Endodermal cell (in vitro differentiated cells): Measurements from ENCODE around the gene ARL4A. TPM values are rescaled to one million over a fixed set of nuclear protein-coding genes. Genes with fewer than 3 reads are reported as not detected.
"Not testable (repeated sequence)": the region's sequence is repeated elsewhere in the genome, so short reads cannot be mapped to it uniquely, and the experiment has no call there.

ENCODE experiments used
- DNase-seq: peaks from one replicate; pipeline ENCODE4 v3.0.0-alpha.2; 2017
- H3K27ac ChIP-seq: 2 replicates; pipeline ENCODE4 v1.5.1; 2013; ENCODE audit warnings: mild to moderate bottlenecking, low read depth, low read length, moderate library complexity
- H3K27me3 ChIP-seq: 2 replicates; pipeline ENCODE4 v1.6.1; 2013; ENCODE audit warnings: mild to moderate bottlenecking, low read length, moderate library complexity; ENCODE audit not compliant: insufficient read depth, control insufficient read depth, poor library complexity, severe bottlenecking
- H3K36me3 ChIP-seq: 2 replicates; pipeline ENCODE4 v1.7.0; 2013; ENCODE audit warnings: mild to moderate bottlenecking, low read length, moderate library complexity; ENCODE audit not compliant: control insufficient read depth, insufficient read depth
- H3K4me1 ChIP-seq: one replicate; pipeline ENCODE4 v1.7.0; 2013; ENCODE audit warnings: low read length; ENCODE audit not compliant: control insufficient read depth, insufficient read depth
- H3K4me3 ChIP-seq: 2 replicates; pipeline ENCODE4 v1.5.1; 2013; ENCODE audit warnings: mild to moderate bottlenecking, low read length, moderate library complexity
- H3K9ac ChIP-seq: 2 replicates; pipeline ENCODE4 v1.6.1; 2013; ENCODE audit warnings: mild to moderate bottlenecking, low read length, moderate library complexity; ENCODE audit not compliant: poor library complexity, severe bottlenecking; ENCODE audit errors: extremely low read depth
- H3K9me3 ChIP-seq: 2 replicates; pipeline ENCODE4 v1.6.1; 2013; ENCODE audit warnings: mild to moderate bottlenecking, low read length, moderate library complexity; ENCODE audit not compliant: control insufficient read depth
- H3K27ac Mint-ChIP-seq: 2 replicates; pipeline ENCODE4 v1.8.0; 2020; ENCODE audit warnings: mixed read lengths
- H3K27me3 Mint-ChIP-seq: 2 replicates; pipeline ENCODE4 v1.8.0; 2021; ENCODE audit warnings: mild to moderate bottlenecking, mixed read lengths; ENCODE audit not compliant: insufficient read depth
- H3K36me3 Mint-ChIP-seq: 2 replicates; pipeline ENCODE4 v1.8.0; 2020; ENCODE audit warnings: low read depth, mixed read lengths
- H3K4me1 Mint-ChIP-seq: 2 replicates; pipeline ENCODE4 v1.8.0; 2020; ENCODE audit warnings: mixed read lengths
- H3K4me3 Mint-ChIP-seq: 2 replicates; pipeline ENCODE4 v1.8.0; 2020; ENCODE audit warnings: mild to moderate bottlenecking, moderate library complexity, mixed read lengths
- H3K9me3 Mint-ChIP-seq: 2 replicates; pipeline ENCODE4 v1.8.0; 2020; ENCODE audit warnings: mild to moderate bottlenecking, mixed read lengths
- WGBS, 2 experiments: methylation state at CpG; one replicate each; pipeline versions ENCODE4 v1.1.5 to v1.1.7; 2013; ENCODE audit warnings: missing lambda C conversion rate in 2 of 2, mixed read lengths in 1 of 2; ENCODE audit not compliant: insufficient coverage in 1 of 2, insufficient read length in 1 of 2; 5-methylcytosine and 5-hydroxymethylcytosine counted together
- total RNA-seq, 2 donors: library from RNA; stranded (reverse); fragmentation: NEBNext Ultra II Directional in 1 of 2; extraction: Animal tissue kit (Norgen Biotek cat#: 25700) in 1 of 2; gene quantifications; 2 replicates in 1 of 2; 3 replicates in 1 of 2; pipeline ENCODE4 v1.2.1, GENCODE V29; 2021
- TF ChIP-seq, protein P1 (sequence below): fragments of 200-600 bp; sonication (generic); conservative IDR thresholded peaks from 2 replicates; pipeline ENCODE4 v1.5.0; 2021; ENCODE audit warnings: antibody characterized with exemption, mild to moderate bottlenecking

The ARL4A gene
- total RNA-seq, 2 donors from 2014 or later: 19.1 to 26.4 TPM

DNA sequence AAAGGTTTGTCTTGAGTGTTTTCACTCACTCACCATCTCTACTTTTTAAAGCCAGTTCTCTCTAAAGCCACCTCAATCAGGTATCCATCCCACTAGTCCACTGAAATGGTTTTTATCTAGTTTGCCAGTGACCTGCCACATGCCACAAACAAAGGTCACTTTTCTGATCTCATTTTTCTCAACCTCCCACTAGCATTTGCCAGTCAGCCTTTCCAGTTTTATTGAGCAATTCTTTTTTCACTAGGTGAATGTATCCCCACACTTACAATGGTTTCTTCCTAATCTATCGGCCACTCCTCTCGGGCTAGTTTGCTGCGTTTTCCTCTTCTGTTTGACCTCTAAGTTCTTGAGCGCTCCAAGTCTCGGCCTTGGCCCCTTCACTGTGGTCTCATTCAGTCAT is 44.9 kb upstream of the ARL4A start:
- H3K4me1 ChIP-seq: no peaks in the 10 kb centered on the region
- H3K4me3 ChIP-seq: no peak overlapping the region
- no peak for DNase-seq
- Mint-ChIP-seq H3K9me3 (no peaks in the 10 kb centered on the region), H3K27me3 (no peaks in the 10 kb centered on the region), H3K4me3 (no peak overlapping the region), H3K36me3 (no peaks in the 10 kb centered on the region), H3K27ac (no peak overlapping the region), H3K4me1 (no peaks in the 10 kb centered on the region)
- no peaks in the 10 kb centered on the region for H3K36me3 ChIP-seq
- 96% methylated on average over 5 of the region's 5 CpGs for WGBS, 2 experiments
- H3K9ac ChIP-seq: no peak overlapping the region
- no peaks in the 10 kb centered on the region for H3K27me3 ChIP-seq
- TF ChIP-seq, protein P1, sequence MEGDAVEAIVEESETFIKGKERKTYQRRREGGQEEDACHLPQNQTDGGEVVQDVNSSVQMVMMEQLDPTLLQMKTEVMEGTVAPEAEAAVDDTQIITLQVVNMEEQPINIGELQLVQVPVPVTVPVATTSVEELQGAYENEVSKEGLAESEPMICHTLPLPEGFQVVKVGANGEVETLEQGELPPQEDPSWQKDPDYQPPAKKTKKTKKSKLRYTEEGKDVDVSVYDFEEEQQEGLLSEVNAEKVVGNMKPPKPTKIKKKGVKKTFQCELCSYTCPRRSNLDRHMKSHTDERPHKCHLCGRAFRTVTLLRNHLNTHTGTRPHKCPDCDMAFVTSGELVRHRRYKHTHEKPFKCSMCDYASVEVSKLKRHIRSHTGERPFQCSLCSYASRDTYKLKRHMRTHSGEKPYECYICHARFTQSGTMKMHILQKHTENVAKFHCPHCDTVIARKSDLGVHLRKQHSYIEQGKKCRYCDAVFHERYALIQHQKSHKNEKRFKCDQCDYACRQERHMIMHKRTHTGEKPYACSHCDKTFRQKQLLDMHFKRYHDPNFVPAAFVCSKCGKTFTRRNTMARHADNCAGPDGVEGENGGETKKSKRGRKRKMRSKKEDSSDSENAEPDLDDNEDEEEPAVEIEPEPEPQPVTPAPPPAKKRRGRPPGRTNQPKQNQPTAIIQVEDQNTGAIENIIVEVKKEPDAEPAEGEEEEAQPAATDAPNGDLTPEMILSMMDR: no peak
- no peak overlapping the region for H3K27ac ChIP-seq
- H3K9me3 ChIP-seq: no peaks in the 10 kb centered on the region

DNA sequence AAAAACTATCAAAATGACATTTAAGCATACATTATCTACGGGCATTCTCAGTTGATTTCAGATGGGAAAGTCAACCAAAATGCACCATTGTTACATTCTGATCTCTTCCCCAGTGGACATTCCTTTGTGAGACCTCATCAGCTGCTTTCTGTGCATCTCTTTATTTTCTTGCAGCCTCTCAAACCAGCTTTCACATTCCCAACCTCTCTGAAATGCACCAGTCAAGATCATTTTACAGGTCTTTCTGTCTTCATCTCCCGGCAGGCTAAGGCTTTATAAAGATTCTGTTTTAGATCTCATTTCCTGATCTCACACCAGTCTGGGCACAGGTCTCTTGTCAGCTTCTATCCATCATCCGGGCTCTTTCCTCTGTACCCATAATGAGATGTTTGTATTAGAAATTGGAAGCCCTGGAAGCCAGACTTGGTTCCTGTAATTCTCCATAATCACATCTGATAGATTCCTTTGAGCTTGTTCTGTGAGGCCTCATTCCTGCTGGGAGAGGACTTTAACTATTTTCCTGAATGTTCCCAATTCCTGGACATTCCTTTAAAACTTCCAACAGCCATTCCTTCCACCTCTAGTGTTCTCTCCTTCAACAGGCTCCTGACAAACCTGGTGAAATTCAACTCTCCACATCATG is 44.3 kb upstream of the ARL4A start:
- WGBS, 2 experiments: 80 to 91% methylated on average over 2 to 3 of the region's 3 CpGs
- H3K27me3 Mint-ChIP-seq: no peaks in the 10 kb centered on the region
- H3K4me3 Mint-ChIP-seq: no peak overlapping the region
- H3K27me3 ChIP-seq: no peaks in the 10 kb centered on the region
- TF ChIP-seq, protein P1: no peak
- no peak overlapping the region for H3K27ac ChIP-seq
- no peaks in the 10 kb centered on the region for H3K4me1 ChIP-seq
- H3K4me1 Mint-ChIP-seq: no peaks in the 10 kb centered on the region
- H3K9ac ChIP-seq: no peak overlapping the region
- no peaks in the 10 kb centered on the region for H3K36me3 ChIP-seq
- DNase-seq: no peak
- H3K36me3 Mint-ChIP-seq: no peaks in the 10 kb centered on the region
- no peak overlapping the region for H3K27ac Mint-ChIP-seq
- H3K4me3 ChIP-seq: no peak overlapping the region
- no peaks in the 10 kb centered on the region for H3K9me3 Mint-ChIP-seq
- no peaks in the 10 kb centered on the region for H3K9me3 ChIP-seq

DNA sequence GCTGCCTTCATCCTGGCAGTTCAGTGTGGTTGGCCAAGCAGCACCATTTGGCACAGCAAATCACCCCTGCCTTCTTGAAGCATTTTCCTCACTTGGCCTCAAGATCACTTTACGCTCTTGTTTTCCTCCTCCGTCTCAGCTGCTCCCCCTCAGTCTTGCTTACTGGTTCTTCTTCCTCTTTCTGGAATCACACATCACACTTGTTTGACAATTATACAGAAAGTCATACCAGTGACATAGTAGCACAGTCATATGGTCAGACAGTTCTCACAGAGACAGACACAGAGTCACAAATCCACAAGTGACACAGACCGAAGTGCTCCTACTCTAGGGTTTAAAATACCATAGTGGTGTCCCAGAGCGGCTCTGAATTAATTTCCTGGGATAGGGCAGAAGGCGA is 43.8 kb upstream of the ARL4A start:
- Mint-ChIP-seq H3K4me3 (no peak overlapping the region), H3K27me3 (no peaks in the 10 kb centered on the region), H3K27ac (no peak overlapping the region), H3K4me1 (no peaks in the 10 kb centered on the region), H3K9me3 (no peaks in the 10 kb centered on the region), H3K36me3 (no peaks in the 10 kb centered on the region)
- Histone ChIP-seq H3K9ac (no peak overlapping the region), H3K4me1 (no peaks in the 10 kb centered on the region), H3K9me3 (no peaks in the 10 kb centered on the region), H3K27me3 (no peaks in the 10 kb centered on the region), H3K27ac (no peak overlapping the region), H3K36me3 (no peaks in the 10 kb centered on the region), H3K4me3 (no peak overlapping the region)
- 94 to 100% methylated on average over 5 of the region's 5 CpGs for WGBS, 2 experiments
- no peak for DNase-seq
- TF ChIP-seq, protein P1: no peak

DNA sequence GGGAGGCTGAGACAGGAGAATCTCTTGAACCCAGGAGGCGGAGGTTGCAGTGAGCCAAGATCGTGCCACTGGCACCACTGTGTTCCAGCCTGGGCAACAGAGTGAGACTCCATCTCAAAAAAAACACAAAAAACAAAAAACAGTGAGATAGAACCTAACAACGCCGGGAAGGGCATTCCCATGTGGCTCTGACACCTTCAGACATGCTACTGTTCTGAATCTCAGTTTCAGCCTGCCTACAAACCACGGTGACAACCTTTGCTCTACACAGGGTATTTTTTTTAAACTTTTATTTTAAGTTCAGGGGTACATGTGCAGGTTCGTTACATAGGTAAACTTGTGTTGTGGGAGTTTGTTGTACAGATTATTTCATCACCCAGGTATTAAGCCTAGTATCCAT is 42.2 kb upstream of the ARL4A start:
- not testable (repeated sequence) for H3K27me3 Mint-ChIP-seq, H3K4me3 Mint-ChIP-seq, H3K9me3 ChIP-seq, H3K27ac ChIP-seq, H3K4me1 ChIP-seq, H3K36me3 ChIP-seq, H3K36me3 Mint-ChIP-seq, H3K4me1 Mint-ChIP-seq, H3K9ac ChIP-seq, H3K4me3 ChIP-seq, H3K9me3 Mint-ChIP-seq, H3K27ac Mint-ChIP-seq, DNase-seq, H3K27me3 ChIP-seq
- 60 to 75% methylated on average over 3 to 5 of the region's 6 CpGs for WGBS, 2 experiments
